ENCODE measurements around the gene CSRNP3.

CSRNP3 gene

GRCh38 chr2:165720511-165720910 lies 251.0 kb downstream of the CSRNP3 start:
- TF ChIP-seq CTCF (conservative IDR thresholded peaks at IDR 0.05; ENCODE audit: low read depth) = no peak
- no peak overlapping the region for H3K27ac ChIP-seq
- CTCF ChIA-PET = no interaction called here
- POLR2A ChIA-PET (ENCODE audit: low non-redundant PET) = no interaction called here
- no peak for DNase-seq (ENCODE audit: low spot score)

DNA sequence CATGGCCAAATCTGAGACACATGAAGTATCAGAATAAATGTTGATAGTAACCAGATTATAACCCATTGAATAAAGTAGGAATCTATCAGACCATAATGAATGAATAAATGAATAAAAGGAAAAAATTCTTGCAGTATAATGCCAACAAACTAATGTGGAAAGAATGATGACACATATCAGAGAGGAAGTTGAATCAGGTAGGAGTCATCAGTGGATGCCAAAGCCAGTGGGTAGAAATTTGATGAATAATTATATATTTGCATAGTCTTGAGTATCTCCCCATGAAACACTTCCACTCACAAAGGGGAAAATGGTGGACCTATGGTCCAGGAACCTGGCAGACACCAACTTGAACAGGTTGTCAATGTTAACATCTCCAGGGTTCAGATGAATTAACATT lies 255.9 kb downstream of the CSRNP3 start:
- no peak for TF ChIP-seq CTCF (conservative IDR thresholded peaks at IDR 0.05; ENCODE audit: low read depth)
- no peak overlapping the region for H3K27ac ChIP-seq
- ChIA-PET CTCF (interaction anchor here (0.6 kb wide), 1 partner anchor 315 kb away, joined by 3 read pairs; no protein-coding TSS in a partner anchor), POLR2A (ENCODE audit: low non-redundant PET) (no interaction called here)
- peak; percentile 73 for DNase-seq (ENCODE audit: low spot score)

All from RWPE1 (cell line).